ENCODE results near the gene CERT1.

CERT1 gene

GRCh38 chr5:75471193-75471592 lies 40.2 kb downstream of the CERT1 start:
- DNase-seq: no peak

- no peak for DNase-seq
These were observed 42.4 kb downstream of the CERT1 start for GRCh38 chr5:75469017-75469416.

GRCh38 chr5:75468593-75468992 lies 42.8 kb downstream of the CERT1 start:
- no peak for DNase-seq

- no peak for DNase-seq
These were observed 45.3 kb downstream of the CERT1 start for GRCh38 chr5:75466006-75466716.

- DNase-seq: no peak
These were observed 45.9 kb downstream of the CERT1 start for GRCh38 chr5:75465480-75465879.

GRCh38 chr5:75463726-75464125 lies 47.7 kb downstream of the CERT1 start:
- no peak for DNase-seq

- DNase-seq: no peak
These were observed 49.8 kb downstream of the CERT1 start for GRCh38 chr5:75461679-75462078.

GRCh38 chr5:75460942-75461610 lies 50.4 kb downstream of the CERT1 start:
- no peak for DNase-seq

GRCh38 chr5:75460532-75460931 lies 50.9 kb downstream of the CERT1 start:
- DNase-seq: no peak

- DNase-seq: no peak
These were observed 53.7 kb downstream of the CERT1 start for GRCh38 chr5:75457691-75458090.

- no peak for DNase-seq
These were observed 54.3 kb downstream of the CERT1 start for GRCh38 chr5:75457161-75457560.

GRCh38 chr5:75450069-75450468 lies 61.4 kb downstream of the CERT1 start:
- no peak for DNase-seq

- no peak for DNase-seq
These were observed 65.4 kb downstream of the CERT1 start for GRCh38 chr5:75446068-75446467.

- no peak for DNase-seq
These were observed 69.9 kb downstream of the CERT1 start for GRCh38 chr5:75441560-75441959.

- DNase-seq: no peak
These were observed 72.2 kb downstream of the CERT1 start for GRCh38 chr5:75439276-75439675.

- no peak for DNase-seq
These were observed 72.7 kb downstream of the CERT1 start for GRCh38 chr5:75438722-75439121.

GRCh38 chr5:75435096-75435495 lies 76.3 kb downstream of the CERT1 start:
- no peak for DNase-seq

- no peak for DNase-seq
These were observed 77.5 kb downstream of the CERT1 start for GRCh38 chr5:75433814-75434506.

- no peak for DNase-seq
These were observed 97.2 kb downstream of the CERT1 start for GRCh38 chr5:75414241-75414640.

- no peak for DNase-seq
These were observed 99.1 kb downstream of the CERT1 start for GRCh38 chr5:75412111-75412990.

GRCh38 chr5:75405296-75405695 lies 106.1 kb downstream of the CERT1 start:
- DNase-seq: no peak

GRCh38 chr5:75395277-75395676 lies 116.2 kb downstream of the CERT1 start:
- no peak for DNase-seq

- DNase-seq: no peak
These were observed 122.0 kb downstream of the CERT1 start for GRCh38 chr5:75389430-75389829.
